AG04449 (cell line): Measurements from ENCODE around the gene OS9.

ENCODE experiments used
- CTCF ChIA-PET: fragments of 350-600 bp; formaldehyde crosslinking; extraction: SDS; loops from one replicate; lab custom pipeline; 2021; ENCODE audit warnings: antibody characterized with exemption; lab: Yijun Ruan, JAX
- POLR2A ChIA-PET: fragments of 400-600, 350-600 bp; formaldehyde crosslinking; extraction: SDS; loops from one replicate; lab custom pipeline; 2020; ENCODE audit warnings: antibody characterized with exemption, inconsistent platforms; lab: Yijun Ruan, JAX
- DNase-seq: peaks from one replicate; pipeline ENCODE4 v3.0.0-alpha.2; 2010; ENCODE audit warnings: low read depth, low spot score
- H3K4me3 ChIP-seq: 2 replicates; pipeline ENCODE4 v1.5.1; 2011; ENCODE audit warnings: low read depth, mild to moderate bottlenecking, control low read depth, low read length
- TF ChIP-seq, protein P1 (sequence below): IDR thresholded peaks from one replicate; pipeline ENCODE4 v1.5.1; 2011; ENCODE audit warnings: mild to moderate bottlenecking, moderate library complexity, low read length, control low read depth, inconsistent platforms; ENCODE audit not compliant: insufficient read depth; ENCODE audit errors: missing control alignments

Gene OS9

DNA sequence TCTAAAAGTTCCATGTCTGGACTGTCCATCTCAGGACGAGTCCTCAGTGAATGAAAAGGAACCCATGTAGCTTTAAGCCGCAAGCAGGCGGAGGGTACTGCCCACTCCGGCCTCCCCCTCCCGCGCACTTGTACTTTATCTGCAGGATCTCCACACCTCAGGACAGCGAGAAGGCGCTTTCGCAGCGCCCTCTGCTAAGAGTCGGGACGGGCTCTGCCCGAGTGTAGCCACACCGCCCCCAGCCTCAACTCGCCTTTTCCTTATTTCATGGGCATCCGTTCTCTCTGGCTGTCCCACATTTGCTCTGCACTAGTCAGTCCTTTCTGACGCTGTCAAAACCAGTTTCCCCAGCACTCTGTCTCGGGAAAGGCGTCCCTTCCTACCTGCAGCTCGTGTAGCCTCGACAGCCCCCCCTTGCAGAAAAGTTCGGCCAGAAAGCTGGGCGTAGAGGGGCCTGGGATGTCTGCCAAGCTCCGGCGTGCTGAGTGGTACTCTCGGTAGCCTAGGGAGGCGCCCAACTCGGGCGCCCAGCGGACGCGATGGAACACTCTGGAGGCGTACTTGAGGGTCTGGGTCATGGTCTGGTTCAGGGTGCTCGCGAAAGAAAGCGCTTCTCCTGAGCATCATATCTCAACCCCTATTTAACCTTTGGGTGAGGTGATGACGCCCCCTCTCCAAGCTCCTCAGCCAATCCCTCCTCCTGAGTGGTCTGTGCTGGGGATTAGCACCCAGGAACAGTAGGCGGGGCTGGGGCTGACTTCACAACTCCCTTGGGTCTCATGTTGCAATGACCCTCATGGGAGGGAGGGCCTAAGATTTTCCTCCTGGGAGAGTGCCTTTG is 72.8 kb downstream of the OS9 start, which contains the start of gene CYP27B1:
Gene CYP27B1 (minus strand): TSS at position 615 of the 841 bp plus-strand sequence. CDS start 37 bp downstream, at position 578.
- TF ChIP-seq, protein P1, sequence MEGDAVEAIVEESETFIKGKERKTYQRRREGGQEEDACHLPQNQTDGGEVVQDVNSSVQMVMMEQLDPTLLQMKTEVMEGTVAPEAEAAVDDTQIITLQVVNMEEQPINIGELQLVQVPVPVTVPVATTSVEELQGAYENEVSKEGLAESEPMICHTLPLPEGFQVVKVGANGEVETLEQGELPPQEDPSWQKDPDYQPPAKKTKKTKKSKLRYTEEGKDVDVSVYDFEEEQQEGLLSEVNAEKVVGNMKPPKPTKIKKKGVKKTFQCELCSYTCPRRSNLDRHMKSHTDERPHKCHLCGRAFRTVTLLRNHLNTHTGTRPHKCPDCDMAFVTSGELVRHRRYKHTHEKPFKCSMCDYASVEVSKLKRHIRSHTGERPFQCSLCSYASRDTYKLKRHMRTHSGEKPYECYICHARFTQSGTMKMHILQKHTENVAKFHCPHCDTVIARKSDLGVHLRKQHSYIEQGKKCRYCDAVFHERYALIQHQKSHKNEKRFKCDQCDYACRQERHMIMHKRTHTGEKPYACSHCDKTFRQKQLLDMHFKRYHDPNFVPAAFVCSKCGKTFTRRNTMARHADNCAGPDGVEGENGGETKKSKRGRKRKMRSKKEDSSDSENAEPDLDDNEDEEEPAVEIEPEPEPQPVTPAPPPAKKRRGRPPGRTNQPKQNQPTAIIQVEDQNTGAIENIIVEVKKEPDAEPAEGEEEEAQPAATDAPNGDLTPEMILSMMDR = no peak
- H3K4me3 ChIP-seq = peak within 1 kb of the TSS; percentile 40
- ChIA-PET POLR2A (interaction anchor here (0.7 kb wide), 1 partner anchor 136 kb away, joined by 3 read pairs; no protein-coding TSS in a partner anchor), CTCF (interaction anchor here (0.8 to 5.4 kb wide), 10 partner anchors 8 to 184 kb away, joined by 3 to 44 read pairs (median 4); partner anchors contain the start of gene TSFM)
- DNase-seq = no peak

DNA sequence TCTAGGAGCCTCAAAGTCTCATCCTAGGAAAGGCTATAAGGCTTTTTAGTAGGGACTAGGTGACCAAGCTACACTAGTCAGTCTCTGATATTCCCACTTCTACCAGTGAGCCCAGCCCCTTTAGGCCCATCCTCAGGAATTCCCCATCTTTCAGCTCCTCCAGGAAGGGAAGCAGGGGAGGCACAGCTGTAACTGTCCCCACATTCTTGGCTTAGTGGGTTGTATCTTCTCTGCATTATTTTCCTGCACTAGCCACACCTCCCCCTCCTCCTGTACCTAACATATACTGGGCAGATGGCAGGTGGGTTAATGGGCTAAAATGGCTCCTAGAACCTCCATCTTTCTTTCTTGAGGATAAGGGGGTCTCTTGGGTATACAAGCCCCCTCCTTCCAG is 73.4 kb downstream of the OS9 start:
- DNase-seq = no peak
- POLR2A ChIA-PET = no interaction called here
- CTCF ChIA-PET = interaction anchor here (0.6 to 5.4 kb wide), 9 partner anchors 8 to 176 kb away, joined by 3 to 44 read pairs (median 4); partner anchors contain the start of gene TSFM
- TF ChIP-seq, protein P1 = no peak
- H3K4me3 ChIP-seq = no peak overlapping the region

DNA sequence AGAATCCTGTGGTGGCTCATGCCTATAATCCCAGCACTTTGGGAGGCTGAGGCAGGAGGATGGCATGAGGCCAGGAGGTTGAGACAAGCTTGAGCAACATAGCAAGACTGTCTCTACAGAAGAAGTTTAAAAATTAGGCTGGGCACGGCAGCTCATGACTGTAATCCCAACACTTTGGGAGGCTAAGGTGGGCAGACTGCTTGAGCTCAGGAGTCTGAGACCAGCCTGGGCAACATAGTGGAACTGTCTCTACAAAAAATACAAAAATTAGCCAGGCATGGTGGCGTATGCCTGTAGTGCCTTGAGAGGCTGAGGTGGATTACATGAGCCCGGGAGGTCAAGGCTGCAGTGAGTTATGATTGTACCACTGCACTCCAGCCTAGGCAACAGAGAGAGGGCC is 73.9 kb downstream of the OS9 start:
- ChIA-PET CTCF (interaction anchor here (0.6 to 5.4 kb wide), 7 partner anchors 9 to 176 kb away, joined by 3 to 44 read pairs (median 5); partner anchors contain the start of gene TSFM), POLR2A (no interaction called here)
- DNase-seq = no peak
- TF ChIP-seq, protein P1 = no peak
- no peak overlapping the region for H3K4me3 ChIP-seq

DNA sequence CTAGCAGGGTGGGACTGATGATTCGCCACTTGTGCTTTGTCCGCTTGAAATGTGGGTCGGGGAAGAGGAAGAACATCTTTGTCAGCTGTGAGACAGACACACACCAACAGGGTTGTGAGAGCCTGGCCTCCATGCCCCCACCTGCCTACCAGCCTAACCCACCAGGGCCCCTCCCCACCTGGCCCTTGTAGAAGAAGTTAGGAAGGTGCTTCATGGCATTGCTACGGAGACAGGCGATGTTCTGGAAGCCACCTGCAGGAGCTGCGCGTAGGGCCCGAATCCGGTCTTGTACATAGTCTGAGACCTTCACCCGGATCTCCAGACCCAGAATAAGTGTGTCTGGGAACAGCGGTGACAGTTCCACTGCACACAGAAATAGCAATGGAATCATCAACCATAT is 75.7 kb downstream of the OS9 start:
- DNase-seq = no peak
- no peak overlapping the region for H3K4me3 ChIP-seq
- ChIA-PET POLR2A (no interaction called here), CTCF (interaction anchor here (1.7 kb wide), 1 partner anchor 13 kb away, joined by 8 read pairs; no protein-coding TSS in a partner anchor)
- TF ChIP-seq, protein P1 = no peak

DNA sequence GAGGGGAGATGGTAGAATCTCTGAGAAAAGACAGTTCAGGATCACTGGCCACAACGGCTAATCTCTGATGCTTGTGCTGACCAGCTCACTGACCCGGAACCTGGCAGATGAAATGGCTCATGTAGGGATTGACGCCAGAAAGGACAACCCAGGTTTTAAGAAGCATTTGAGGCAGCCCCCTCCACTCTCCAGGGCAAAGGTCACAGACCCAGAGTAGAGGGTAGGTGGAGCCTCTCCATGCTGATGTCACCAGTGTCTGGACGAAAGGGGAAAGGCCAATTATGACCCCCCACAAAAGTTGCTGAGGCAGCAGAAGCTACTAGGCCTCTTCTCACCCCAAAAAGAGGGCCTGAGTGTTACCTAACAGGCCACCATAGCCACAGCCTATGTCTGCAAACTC is 76.8 kb downstream of the OS9 start:
- TF ChIP-seq, protein P1 = no peak
- ChIA-PET CTCF (interaction anchor here (0.9 to 1.7 kb wide), 3 partner anchors 9 to 14 kb away, joined by 4 to 8 read pairs (median 4); partner anchors contain the start of gene TSFM), POLR2A (no interaction called here)
- H3K4me3 ChIP-seq = no peak overlapping the region
- no peak for DNase-seq
